M059J (cell line): ENCODE data around the gene CACNA1D. TPM values are rescaled to one million over a fixed set of nuclear protein-coding genes. Genes with fewer than 3 reads are reported as not detected.

ENCODE experiments used
- DNase-seq: peaks from one replicate; pipeline ENCODE4 v3.0.0-alpha.2; 2012; ENCODE audit warnings: low read depth
- total RNA-seq: library from RNA; depleted of rRNA; stranded (reverse); fragments of >200 nt; shearing (Covaris generic); gene quantifications from 2 replicates; pipeline ENCODE4 v1.2.3, GENCODE V29; 2014

The CACNA1D gene
- total RNA-seq, 1 experiment from 2014 or later, result not detected

DNA sequence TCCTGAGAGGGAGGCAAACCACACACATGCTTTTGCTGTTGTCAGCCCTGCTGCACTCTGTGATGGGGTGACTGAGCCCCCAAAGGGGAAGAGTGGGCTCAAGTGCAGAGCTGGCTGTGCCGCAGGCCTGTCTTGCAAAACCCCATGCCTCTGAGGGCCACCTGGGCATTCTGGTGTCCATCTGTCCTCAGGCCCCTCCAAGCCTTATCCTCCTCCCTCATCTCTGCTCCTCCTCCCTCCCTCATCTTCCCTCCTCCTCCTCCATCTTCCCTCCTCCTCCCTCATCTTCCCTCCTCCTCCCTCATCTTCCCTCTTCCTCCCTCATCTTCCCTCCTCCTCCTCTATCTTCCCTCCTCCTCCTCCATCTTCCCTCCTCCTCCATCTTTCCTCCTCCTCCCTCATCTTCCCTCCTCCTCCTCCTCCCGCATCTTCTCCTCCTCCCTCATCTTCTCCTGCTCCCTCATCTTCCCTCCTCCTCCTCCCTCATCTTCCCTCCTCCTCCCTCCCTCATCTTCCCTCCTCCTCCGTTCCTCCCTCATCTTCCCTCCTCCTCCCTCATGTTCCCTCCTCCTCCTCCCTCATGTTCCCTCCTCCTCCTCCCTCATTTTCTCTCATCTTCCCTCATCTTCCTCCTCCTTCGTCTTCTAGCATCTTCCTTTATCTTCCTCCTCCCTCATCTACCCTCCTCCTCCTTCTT lies 311.2 kb downstream of the CACNA1D start:
- no peak for DNase-seq

DNA sequence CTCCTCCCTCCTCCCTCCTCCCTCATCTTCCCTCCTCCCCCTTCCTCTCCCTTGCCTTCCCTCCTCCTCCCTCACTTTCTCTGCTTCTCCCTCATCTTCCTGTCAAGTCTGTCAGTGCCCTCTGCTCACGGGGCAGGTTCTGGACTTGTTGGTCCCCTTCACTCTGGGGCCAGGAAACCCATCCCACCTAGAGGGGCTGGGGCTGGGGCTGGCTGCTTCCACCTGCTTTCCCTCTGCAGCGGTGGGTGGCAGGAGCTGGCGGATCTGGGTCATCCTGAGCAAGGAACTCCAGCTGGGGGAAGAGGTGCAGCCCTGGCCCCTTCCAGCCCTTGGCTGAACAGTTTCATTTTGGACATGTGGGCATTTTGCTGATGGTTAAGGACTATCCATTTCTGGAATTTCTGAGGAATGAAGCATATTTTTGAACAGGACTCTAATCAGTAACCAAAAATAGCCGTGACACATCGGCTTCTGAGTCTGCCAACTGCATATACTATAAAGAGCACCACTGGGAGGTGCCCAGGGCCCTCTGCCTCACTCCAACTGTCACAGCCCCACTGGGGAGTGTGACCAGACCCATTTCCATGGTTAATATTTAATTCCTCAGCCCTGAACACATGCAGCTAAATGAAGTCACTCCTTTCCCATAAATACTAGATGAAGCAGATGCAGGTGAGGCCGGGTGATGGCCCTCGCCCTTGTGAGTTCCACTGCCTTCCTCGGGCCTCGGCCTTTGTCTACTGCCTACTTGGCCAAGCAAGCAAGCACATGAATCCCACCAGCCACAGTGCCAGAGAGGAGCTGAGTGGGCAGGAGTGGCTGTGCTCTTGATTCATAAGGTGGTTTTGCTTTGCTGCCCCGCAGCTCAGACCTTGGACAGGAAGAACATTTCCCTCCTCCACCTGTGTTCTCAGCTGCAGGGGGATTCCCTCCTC lies 312.0 kb downstream of the CACNA1D start:
- peak; percentile 66 for DNase-seq

DNA sequence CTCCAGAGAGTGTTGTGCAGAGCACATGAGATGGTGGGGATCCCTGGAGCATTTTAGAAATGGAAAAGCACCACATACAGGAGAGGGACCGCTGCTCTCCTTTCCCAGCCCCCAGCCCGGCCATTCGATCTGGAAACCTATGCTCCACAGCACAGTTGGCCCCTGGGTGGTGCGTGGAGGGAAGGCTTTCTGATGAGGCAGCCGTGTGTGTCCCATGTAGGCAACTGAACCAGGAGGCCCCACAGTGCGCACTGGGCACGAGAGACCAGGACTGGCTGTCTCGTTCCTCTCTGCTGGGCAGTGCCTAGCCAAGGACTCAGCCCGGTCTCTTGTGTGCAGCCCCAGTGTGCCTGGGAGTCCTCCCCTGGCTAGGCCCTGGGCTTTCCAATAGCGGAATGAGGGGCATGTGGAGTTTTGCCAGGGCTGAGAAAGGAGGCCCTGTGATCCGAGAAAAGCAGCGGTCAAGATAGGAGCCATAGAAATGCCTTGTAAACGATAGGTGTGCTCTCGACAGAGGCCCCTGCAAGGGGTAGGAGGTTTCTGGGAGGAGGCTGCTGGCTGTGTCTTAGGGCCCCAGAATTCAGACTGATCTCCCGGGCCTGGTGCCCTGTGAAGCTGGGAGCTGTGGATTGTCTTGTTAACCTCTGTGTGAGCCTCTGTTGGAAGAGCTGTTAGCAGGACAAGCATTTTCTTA lies 312.9 kb downstream of the CACNA1D start:
- DNase-seq, result no peak

- no peak for DNase-seq
Measured at GRCh38 chr3:53808496-53808895, 314.1 kb downstream of the CACNA1D start.

DNA sequence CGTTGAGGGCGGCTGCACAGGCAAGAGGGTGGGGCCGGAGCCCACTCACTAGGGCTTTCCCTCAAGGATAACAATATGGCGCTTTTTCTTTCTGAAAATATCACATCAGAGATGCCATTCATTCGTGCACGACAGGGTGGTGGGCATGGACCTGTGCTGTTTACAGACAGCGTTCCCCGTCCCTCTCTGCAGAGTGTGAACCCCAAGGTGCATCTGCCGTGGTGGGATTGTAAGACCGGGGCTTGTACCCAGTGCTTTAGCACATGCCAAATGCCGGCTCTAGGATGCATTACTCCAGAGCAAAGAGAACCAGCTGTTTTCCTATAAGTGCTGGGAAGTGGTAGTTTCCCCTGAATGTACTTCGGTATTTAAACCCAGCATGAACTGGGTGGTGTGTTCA lies 314.9 kb downstream of the CACNA1D start:
- no peak for DNase-seq

- no peak for DNase-seq
Measured at GRCh38 chr3:53809764-53810400, 315.5 kb downstream of the CACNA1D start.

DNA sequence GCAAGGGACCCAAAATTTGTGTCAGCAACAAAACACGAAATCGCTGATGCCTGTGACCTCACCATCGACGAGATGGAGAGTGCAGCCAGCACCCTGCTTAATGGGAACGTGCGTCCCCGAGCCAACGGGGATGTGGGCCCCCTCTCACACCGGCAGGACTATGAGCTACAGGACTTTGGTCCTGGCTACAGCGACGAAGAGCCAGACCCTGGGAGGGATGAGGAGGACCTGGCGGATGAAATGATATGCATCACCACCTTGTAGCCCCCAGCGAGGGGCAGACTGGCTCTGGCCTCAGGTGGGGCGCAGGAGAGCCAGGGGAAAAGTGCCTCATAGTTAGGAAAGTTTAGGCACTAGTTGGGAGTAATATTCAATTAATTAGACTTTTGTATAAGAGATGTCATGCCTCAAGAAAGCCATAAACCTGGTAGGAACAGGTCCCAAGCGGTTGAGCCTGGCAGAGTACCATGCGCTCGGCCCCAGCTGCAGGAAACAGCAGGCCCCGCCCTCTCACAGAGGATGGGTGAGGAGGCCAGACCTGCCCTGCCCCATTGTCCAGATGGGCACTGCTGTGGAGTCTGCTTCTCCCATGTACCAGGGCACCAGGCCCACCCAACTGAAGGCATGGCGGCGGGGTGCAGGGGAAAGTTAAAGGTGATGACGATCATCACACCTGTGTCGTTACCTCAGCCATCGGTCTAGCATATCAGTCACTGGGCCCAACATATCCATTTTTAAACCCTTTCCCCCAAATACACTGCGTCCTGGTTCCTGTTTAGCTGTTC lies 316.9 kb downstream of the CACNA1D start:
- DNase-seq, result no peak

- no peak for DNase-seq
Measured at GRCh38 chr3:53812434-53812833, 318.0 kb downstream of the CACNA1D start.

GRCh38 chr3:53813229-53813628 lies 318.8 kb downstream of the CACNA1D start:
- DNase-seq, result no peak

DNA sequence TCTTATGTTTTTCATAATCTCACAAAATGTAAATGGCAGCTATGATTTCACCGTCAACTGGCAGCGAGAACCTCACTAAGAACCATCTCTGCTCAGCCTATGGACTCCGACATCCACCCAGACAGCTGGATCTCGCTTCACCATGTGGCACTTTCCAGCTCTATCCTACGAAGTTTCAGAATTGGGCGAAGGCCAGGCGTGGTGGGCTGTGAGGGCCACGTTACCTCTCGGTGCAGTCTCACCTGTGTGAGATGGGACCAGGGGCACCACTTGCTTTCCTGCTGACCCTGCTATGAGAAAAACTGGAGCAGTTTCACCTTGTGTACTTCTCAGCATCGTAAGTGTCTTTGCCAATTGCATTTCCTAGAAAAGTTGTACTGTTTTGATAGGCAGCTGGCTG lies 319.5 kb downstream of the CACNA1D start:
- no peak for DNase-seq

- DNase-seq, result no peak
Measured at GRCh38 chr3:53815067-53815466, 320.7 kb downstream of the CACNA1D start.

- no peak for DNase-seq
Measured at GRCh38 chr3:53815651-53816050, 321.2 kb downstream of the CACNA1D start.

GRCh38 chr3:53816425-53816824 lies 322.0 kb downstream of the CACNA1D start:
- no peak for DNase-seq

GRCh38 chr3:53817211-53817610 lies 322.8 kb downstream of the CACNA1D start:
- no peak for DNase-seq

GRCh38 chr3:53817809-53818208 lies 323.4 kb downstream of the CACNA1D start:
- no peak for DNase-seq

GRCh38 chr3:53818221-53819162 lies 324.1 kb downstream of the CACNA1D start:
- DNase-seq, result no peak

- DNase-seq, result no peak
Measured at GRCh38 chr3:53819163-53819868, 324.9 kb downstream of the CACNA1D start.

- DNase-seq, result no peak
Measured at GRCh38 chr3:53820084-53820483, 325.7 kb downstream of the CACNA1D start.
